HepG2 (cell line): ENCODE data around the gene KLF16. TPM values are rescaled to one million over a fixed set of nuclear protein-coding genes. Genes with fewer than 3 reads are reported as not detected.
A peak's percentile ranks its signal among the peaks of the same experiment; 100 is the strongest.

Source experiments
- ATAC-seq: fragments of 200-7000 bp; cut with Tn5 transposase; 3 replicates; pipeline ENCODE4 v1.9.1; 2020; ENCODE audit warnings: mild to moderate bottlenecking, moderate library complexity
- BruUV-seq: library from RNA; stranded (reverse); fragments of 400-500 nt; replicated peaks from 2 replicates; lab custom pipeline; 2021; lab: Mats Ljungman, UMichigan
- CTCF ChIA-PET: fragments of 300-600 bp; formaldehyde crosslinking; extraction: SDS; loops from one replicate; lab custom pipeline; 2021; ENCODE audit warnings: low total read pairs, inconsistent platforms, low intra/inter-chr PET ratio; lab: Yijun Ruan, JAX
- POLR2A ChIA-PET: fragments of 350-600 bp; sonication (Branson Sonifier 250); formaldehyde crosslinking; loops from one replicate; lab custom pipeline; 2020; ENCODE audit warnings: antibody characterized with exemption, inconsistent platforms; lab: Yijun Ruan, JAX
- DNase-seq: peaks from one replicate; pipeline ENCODE4 v3.0.0-alpha.2; 2015; ENCODE audit warnings: low spot score
- FAIRE-seq: peaks from 3 replicates; lab custom pipeline; 2011; peaks lifted over from hg19 to GRCh38; lab: Jason Lieb, UNC
- H2AFZ ChIP-seq: one replicate; pipeline ENCODE4 v1.6.1; 2011; ENCODE audit warnings: low read length, inconsistent platforms
- H3K27ac ChIP-seq: fragments of 300-600 bp; 3 replicates; pipeline ENCODE4 v1.8.0; 2011; ENCODE audit warnings: mixed run types, mild to moderate bottlenecking, mixed read lengths, low read length, inconsistent platforms; ENCODE audit not compliant: insufficient read depth; ENCODE audit errors: extremely low read length
- H3K27me3 ChIP-seq, 2 experiments: fragments of 200-600 bp in 1 of 2; 2 replicates in 1 of 2; 3 replicates in 1 of 2; pipeline versions ENCODE4 v1.6.0 to v1.8.0; 2011; ENCODE audit warnings: low read length in 2 of 2, mild to moderate bottlenecking in 2 of 2, moderate library complexity in 2 of 2, inconsistent platforms in 1 of 2; ENCODE audit not compliant: insufficient read depth in 2 of 2, control insufficient read depth in 1 of 2
- H3K36me3 ChIP-seq, 2 experiments: fragments of 200-600 bp in 1 of 2; replicated peaks in 1 of 2; 2 replicates in 1 of 2; 3 replicates in 1 of 2; pipeline versions ENCODE4 v1.5.1 to v1.8.0; 2011; ENCODE audit warnings: low read length in 2 of 2, inconsistent platforms in 1 of 2; ENCODE audit not compliant: insufficient read depth in 2 of 2, control insufficient read depth in 1 of 2
- H3K4me1 ChIP-seq: 2 replicates; pipeline ENCODE4 v1.5.1; 2012; ENCODE audit warnings: low read length, inconsistent platforms; ENCODE audit not compliant: insufficient read depth
- H3K4me2 ChIP-seq: 2 replicates; pipeline ENCODE4 v1.6.0; 2011; ENCODE audit warnings: low read depth, low read length, inconsistent platforms
- H3K4me3 ChIP-seq, 3 experiments: fragments of 200-600 bp in 1 of 3; sonication (generic), shearing (Covaris generic) in 1 of 3; replicated peaks in 1 of 3; 2 replicates each; pipeline ENCODE4 v1.5.1; 2011 to 2016; ENCODE audit warnings: low read length in 3 of 3, inconsistent platforms in 2 of 3, low read depth in 2 of 3, mild to moderate bottlenecking in 2 of 3, control low read depth in 1 of 3, mixed read lengths in 1 of 3; ENCODE audit not compliant: insufficient read depth in 1 of 3
- H3K79me2 ChIP-seq: one replicate; pipeline ENCODE4 v1.6.1; 2011; ENCODE audit warnings: low read length, inconsistent platforms; ENCODE audit not compliant: insufficient read depth
- H3K9ac ChIP-seq: 2 replicates; pipeline ENCODE4 v1.6.0; 2011; ENCODE audit warnings: mild to moderate bottlenecking, low read depth, low read length, inconsistent platforms; ENCODE audit not compliant: insufficient read depth
- H3K9me3 ChIP-seq: 2 replicates; pipeline ENCODE4 v1.5.1; 2012; ENCODE audit warnings: mild to moderate bottlenecking, low read length
- H4K20me1 ChIP-seq: 2 replicates; pipeline ENCODE4 v1.6.0; 2011; ENCODE audit warnings: inconsistent platforms, mild to moderate bottlenecking, low read length, moderate library complexity; ENCODE audit not compliant: insufficient read depth
- EHMT2 ChIP-seq: fragments of 200-600 bp; sonication (generic); IDR thresholded peaks from 2 replicates; pipeline ENCODE4 v1.7.0; 2017; ENCODE audit warnings: antibody characterized with exemption, low read depth, low read length, borderline replicate concordance
- ESRRA ChIP-seq: sonication (generic); formaldehyde crosslinking; IDR thresholded peaks from 2 replicates; pipeline ENCODE4 v1.5.1; 2020; ENCODE audit warnings: mild to moderate bottlenecking, low read depth, missing genetic modification reagents
- GATA4 ChIP-seq: sonication (generic); IDR thresholded peaks from 2 replicates; pipeline ENCODE4 v1.6.1; 2016; ENCODE audit warnings: antibody characterized with exemption, low read depth, borderline replicate concordance
- KAT8 ChIP-seq: IDR thresholded peaks from 2 replicates; pipeline ENCODE4 v1.6.1; 2016; ENCODE audit warnings: missing genetic modification reagents, missing compliant biosample characterization
- NR2F2 ChIP-seq: IDR thresholded peaks from 2 replicates; pipeline ENCODE4 v1.6.1; 2012; ENCODE audit warnings: low read depth, inconsistent platforms, borderline replicate concordance
- RBFOX2 ChIP-seq: fragments of 200-400 bp; formaldehyde crosslinking; IDR thresholded peaks from 2 replicates; pipeline ENCODE4 v1.6.1; 2017; ENCODE audit warnings: low read depth, mild to moderate bottlenecking, low read length
- SKI ChIP-seq: fragments of 450-650 bp; IDR thresholded peaks from one replicate; pipeline ENCODE4 v1.6.1; 2018; ENCODE audit warnings: mild to moderate bottlenecking; ENCODE audit not compliant: partially characterized antibody
- YEATS2 ChIP-seq: sonication (generic); formaldehyde crosslinking; IDR thresholded peaks from 2 replicates; pipeline ENCODE4 v1.4.0; 2020; ENCODE audit warnings: missing genetic modification reagents, borderline replicate concordance
- ZNF224 ChIP-seq: sonication (generic); formaldehyde crosslinking; IDR thresholded peaks from 2 replicates; pipeline ENCODE4 v1.5.0; 2020; ENCODE audit warnings: mild to moderate bottlenecking, missing genetic modification reagents
- ZNF430 ChIP-seq: sonication (generic); formaldehyde crosslinking; IDR thresholded peaks from 2 replicates; pipeline ENCODE4 v1.9.0; 2021; ENCODE audit warnings: mild to moderate bottlenecking, missing genetic modification reagents
- ZNF780A ChIP-seq: sonication (generic); formaldehyde crosslinking; IDR thresholded peaks from 2 replicates; pipeline ENCODE4 v1.8.0; 2022; ENCODE audit warnings: mild to moderate bottlenecking, missing genetic modification reagents, moderate library complexity
- ZNF781 ChIP-seq: sonication (generic); formaldehyde crosslinking; IDR thresholded peaks from 2 replicates; pipeline ENCODE4 v1.5.1; 2020; ENCODE audit warnings: borderline replicate concordance, mild to moderate bottlenecking, missing genetic modification reagents; ENCODE audit errors: not compliant biosample characterization
- ZSCAN22 ChIP-seq: sonication (generic); formaldehyde crosslinking; IDR thresholded peaks from 2 replicates; pipeline ENCODE4 v1.4.0; 2020; ENCODE audit warnings: mild to moderate bottlenecking, missing genetic modification reagents
- WGBS: methylation state at CpG from one replicate; pipeline ENCODE4 v1.1.6; 2017; ENCODE audit warnings: low lambda C conversion rate; 5-methylcytosine and 5-hydroxymethylcytosine counted together
- in situ Hi-C: cut with HindIII; loops from 2 replicates; pipeline ENCODE4 v1.10.0; 2017; ENCODE audit warnings: low pct_unique_long_range_greater_than_20kb; ENCODE audit not compliant: extremely low pct_ligation_motif_present
- intact Hi-C: fragments of 100-400 bp; cut with micrococcal nuclease; formaldehyde crosslinking; loops from one replicate; pipeline ENCODE4 v1.10.0; 2022; ENCODE audit not compliant: unreplicated experiment
- polyA plus RNA-seq, 8 experiments: library from polyadenylated mRNA; depleted of rRNA in 3 of 8; stranded (reverse) in 7 of 8; unstranded in 1 of 8; fragments of >200 nt; fragmentation: Illumina TruSeq in 4 of 8; extraction: Trizol in 4 of 8; gene quantifications; 2 replicates each; pipeline versions ENCODE4 v1.2.1 to v1.2.3, GENCODE V29; 2011 to 2016; ENCODE audit warnings: low read depth in 4 of 8, missing spikeins in 1 of 8, mixed read lengths in 1 of 8; ENCODE audit not compliant: insufficient read depth in 1 of 8
- total RNA-seq, 5 experiments: library from RNA; depleted of rRNA; stranded (reverse); fragments of >200 nt; fragmentation: Illumina TruSeq; extraction: Trizol; gene quantifications; 2 replicates each; pipeline ENCODE4 v1.2.3, GENCODE V29; 2016; ENCODE audit warnings: low read depth in 1 of 5
- TF ChIP-seq, protein P1 (sequence below): IDR thresholded peaks from 2 replicates; pipeline ENCODE4 v1.6.1; 2012; ENCODE audit warnings: inconsistent platforms
- TF ChIP-seq, protein P2 (sequence below): sonication (generic); formaldehyde crosslinking; conservative IDR thresholded peaks from 2 replicates; pipeline ENCODE4 v1.5.0; 2020; ENCODE audit warnings: missing genetic modification reagents
- TF ChIP-seq, protein P3 (sequence below): sonication (generic); formaldehyde crosslinking; IDR thresholded peaks from 2 replicates; pipeline ENCODE4 v1.8.0; 2022; ENCODE audit warnings: missing genetic modification reagents, low read depth, mild to moderate bottlenecking, borderline replicate concordance
- TF ChIP-seq, protein P4 (sequence below): IDR thresholded peaks from 2 replicates; pipeline ENCODE4 v1.6.1; 2016; ENCODE audit warnings: missing genetic modification reagents, missing compliant biosample characterization
- TF ChIP-seq, protein P5 (sequence below): sonication (generic); formaldehyde crosslinking; IDR thresholded peaks from 2 replicates; pipeline ENCODE4 v1.5.0; 2020; ENCODE audit warnings: missing genetic modification reagents

Gene KLF16
- total and polyA plus RNA-seq, 2 of the 13 experiments (the other 11 are each of a cell fraction or from before 2014, with no cell fraction given), result 3.5 to 6.7 TPM

DNA sequence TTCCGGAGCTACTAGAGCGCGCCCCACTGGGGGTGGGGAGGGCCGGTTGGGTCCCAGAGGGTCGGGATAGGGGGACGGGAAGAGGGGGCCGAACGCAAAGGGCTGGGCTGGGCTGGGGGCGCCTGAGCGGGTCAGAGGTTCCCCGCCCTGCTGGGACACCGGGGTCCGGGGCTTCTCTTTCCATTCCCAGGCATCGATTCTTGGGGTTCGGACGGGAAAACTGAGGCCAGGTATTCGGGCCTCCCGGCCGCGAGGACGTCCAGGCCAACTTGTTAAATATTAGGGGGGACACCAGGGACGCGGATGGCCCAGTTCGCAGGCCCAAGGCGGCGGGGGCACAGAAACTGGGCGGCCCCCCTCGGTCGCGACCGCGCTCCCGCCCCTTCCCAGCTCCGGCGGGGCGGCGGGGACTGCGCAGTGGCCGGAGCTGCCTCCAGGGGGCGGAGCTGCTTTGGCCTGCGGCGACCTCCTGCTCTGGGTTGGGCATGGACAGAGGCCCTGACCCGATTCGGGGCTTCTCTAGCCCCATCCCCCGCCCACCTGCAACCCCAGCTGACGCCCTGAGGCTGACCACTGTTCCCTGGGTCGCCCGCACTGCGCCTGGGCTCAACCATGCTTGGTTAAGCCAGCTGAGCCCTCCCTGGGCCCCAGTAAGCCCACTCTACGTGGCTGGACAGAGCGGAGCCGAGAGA lies 1.2 kb upstream of the KLF16 start:
- Histone ChIP-seq H3K9me3 (no peaks in the 10 kb centered on the region), H3K9ac (peak overlapping the region; percentile 89), H3K4me1 (peaks cover 61% of the 10 kb centered on the region), H3K79me2 (peaks cover 30% of the 10 kb centered on the region), H3K27me3 (no peaks in the 10 kb centered on the region; a peak in 1 of 5 replicates), H3K4me3 (peak overlapping the region; percentile 73 to 98 (median 82)), H3K36me3 (no peaks in the 10 kb centered on the region), H3K4me2 (peak overlapping the region; percentile 94), H4K20me1 (peaks cover 16% of the 10 kb centered on the region; the same call in 1 of the 2 replicates), H3K27ac (peak overlapping the region; percentile 98), H2AFZ (no peak overlapping the region)
- intact Hi-C loops (no loop called here), in situ Hi-C loops (no loop called here)
- DNase-seq, result peak; percentile 66
- ATAC-seq, result peak; percentile 76
- no peak for FAIRE-seq
- POLR2A ChIA-PET, result interaction anchor here (0.6 to 1.5 kb wide), 14 partner anchors 10 to 634 kb away, joined by 3 to 13 read pairs (median 4); partner anchors contain the start of genes ABHD17A, ADAT3 and SCAMP4
- CTCF ChIA-PET, result interaction anchor here (1.2 kb wide), 1 partner anchor 16 kb away, joined by 3 read pairs; the partner anchor contains the start of gene REXO1
- WGBS, result 13% methylated on average over 9 of the region's 52 CpGs
- BruUV-seq, result TSS peak; percentile 91
- TF ChIP-seq, protein P1, sequence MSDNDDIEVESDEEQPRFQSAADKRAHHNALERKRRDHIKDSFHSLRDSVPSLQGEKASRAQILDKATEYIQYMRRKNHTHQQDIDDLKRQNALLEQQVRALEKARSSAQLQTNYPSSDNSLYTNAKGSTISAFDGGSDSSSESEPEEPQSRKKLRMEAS, result peak; percentile 29; the same call in 1 of the 2 replicates
- TF ChIP-seq, protein P2, sequence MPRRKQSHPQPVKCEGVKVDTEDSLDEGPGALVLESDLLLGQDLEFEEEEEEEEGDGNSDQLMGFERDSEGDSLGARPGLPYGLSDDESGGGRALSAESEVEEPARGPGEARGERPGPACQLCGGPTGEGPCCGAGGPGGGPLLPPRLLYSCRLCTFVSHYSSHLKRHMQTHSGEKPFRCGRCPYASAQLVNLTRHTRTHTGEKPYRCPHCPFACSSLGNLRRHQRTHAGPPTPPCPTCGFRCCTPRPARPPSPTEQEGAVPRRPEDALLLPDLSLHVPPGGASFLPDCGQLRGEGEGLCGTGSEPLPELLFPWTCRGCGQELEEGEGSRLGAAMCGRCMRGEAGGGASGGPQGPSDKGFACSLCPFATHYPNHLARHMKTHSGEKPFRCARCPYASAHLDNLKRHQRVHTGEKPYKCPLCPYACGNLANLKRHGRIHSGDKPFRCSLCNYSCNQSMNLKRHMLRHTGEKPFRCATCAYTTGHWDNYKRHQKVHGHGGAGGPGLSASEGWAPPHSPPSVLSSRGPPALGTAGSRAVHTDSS (CRISPR knock-in tag), result no peak
- TF ChIP-seq KAT8, result peak; percentile 47
- TF ChIP-seq RBFOX2, result peak; percentile 91
- no peak for TF ChIP-seq ZNF780A (CRISPR knock-in tag)
- TF ChIP-seq, protein P3, sequence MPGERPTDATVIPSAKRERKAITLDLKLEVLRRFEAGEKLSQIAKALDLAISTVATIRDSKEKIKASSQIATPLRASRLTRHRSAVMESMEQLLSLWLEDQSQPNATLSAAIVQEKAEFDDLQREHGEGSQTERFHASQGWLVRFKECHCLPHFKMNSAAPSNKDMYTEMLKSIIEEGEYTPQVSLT (CRISPR knock-in tag), result no peak
- no peak for TF ChIP-seq NR2F2
- TF ChIP-seq YEATS2 (CRISPR knock-in tag), result no peak; the same call in 1 of the 2 replicates
- TF ChIP-seq, protein P4, sequence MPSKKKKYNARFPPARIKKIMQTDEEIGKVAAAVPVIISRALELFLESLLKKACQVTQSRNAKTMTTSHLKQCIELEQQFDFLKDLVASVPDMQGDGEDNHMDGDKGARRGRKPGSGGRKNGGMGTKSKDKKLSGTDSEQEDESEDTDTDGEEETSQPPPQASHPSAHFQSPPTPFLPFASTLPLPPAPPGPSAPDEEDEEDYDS (CRISPR knock-in tag), result no peak
- peak; percentile 66 for TF ChIP-seq SKI
- TF ChIP-seq, protein P5, sequence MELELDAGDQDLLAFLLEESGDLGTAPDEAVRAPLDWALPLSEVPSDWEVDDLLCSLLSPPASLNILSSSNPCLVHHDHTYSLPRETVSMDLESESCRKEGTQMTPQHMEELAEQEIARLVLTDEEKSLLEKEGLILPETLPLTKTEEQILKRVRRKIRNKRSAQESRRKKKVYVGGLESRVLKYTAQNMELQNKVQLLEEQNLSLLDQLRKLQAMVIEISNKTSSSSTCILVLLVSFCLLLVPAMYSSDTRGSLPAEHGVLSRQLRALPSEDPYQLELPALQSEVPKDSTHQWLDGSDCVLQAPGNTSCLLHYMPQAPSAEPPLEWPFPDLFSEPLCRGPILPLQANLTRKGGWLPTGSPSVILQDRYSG (CRISPR knock-in tag), result no peak
- peak; percentile 72; the same call in 1 of the 2 replicates for TF ChIP-seq ZNF430
- 0 out of 2 replicates have a peak, but pooled peaks have one; percentile 48 for TF ChIP-seq ZNF224
- TF ChIP-seq ESRRA (CRISPR knock-in tag), result peak; percentile 47; the same call in 1 of the 2 replicates
- no peak for TF ChIP-seq GATA4
- no peak for TF ChIP-seq EHMT2
- no peak for TF ChIP-seq ZSCAN22 (CRISPR knock-in tag)
- TF ChIP-seq ZNF781 (CRISPR knock-in tag), result no peak
